ENCODE data around the gene ACOT13. TPM values are rescaled to one million over a fixed set of nuclear protein-coding genes. Genes with fewer than 3 reads are reported as not detected.
"Not testable (repeated sequence)": the region's sequence is repeated elsewhere in the genome, so short reads cannot be mapped to it uniquely, and the experiment has no call there.

The ACOT13 gene
- total RNA-seq, 4 donors from 2014 or later: 3.4 to 8.9 (median 6.8) TPM

GRCh38 chr6:24694198-24694597 lies 27.3 kb downstream of the ACOT13 start:
- Histone ChIP-seq H3K27ac (no peak overlapping the region), H3K4me1 (peaks cover 0 to under 1% (median 0%) of the 10 kb centered on the region in 3 donors), H3K9me3 (no peaks in the 10 kb centered on the region), H3K4me3 (no peak overlapping the region), H3K36me3 (peaks cover 0 to 10% of the 10 kb centered on the region in 2 donors), H3K27me3 (no peaks in the 10 kb centered on the region)
- TF ChIP-seq CTCF (IDR thresholded peaks at IDR 0.05): no peak
- TF ChIP-seq POLR2AphosphoS5 (IDR thresholded peaks at IDR 0.05): no peak
- TF ChIP-seq POLR2A (IDR thresholded peaks at IDR 0.05): no peak
- no peak for TF ChIP-seq EP300 (IDR thresholded peaks at IDR 0.05)
- ATAC-seq: no peak
- WGBS, 2 donors (ENCODE audit: low coverage in 1 of 2): 100% methylated on average over 1 of the region's 1 CpG

DNA sequence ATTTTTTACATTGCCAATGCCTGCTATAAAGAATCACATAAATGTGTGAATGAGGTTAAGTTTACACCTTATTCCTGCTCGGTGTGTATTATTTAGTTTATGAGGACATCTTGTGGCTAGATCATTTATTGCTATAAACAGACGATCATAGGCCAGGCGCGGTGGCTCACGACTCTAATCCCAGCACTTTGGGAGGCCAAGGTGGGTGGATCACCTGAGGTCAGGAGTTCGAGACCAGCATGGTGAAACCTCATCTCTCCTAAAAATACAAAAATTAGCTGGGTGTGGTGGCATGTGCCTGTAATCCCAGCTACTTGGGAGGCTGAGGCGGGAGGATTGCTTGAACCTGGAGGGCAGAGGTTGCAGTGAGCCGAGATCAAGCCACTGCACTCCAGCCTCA lies 28.8 kb downstream of the ACOT13 start:
- not testable (repeated sequence) for H3K27me3 ChIP-seq, H3K36me3 ChIP-seq, H3K4me3 ChIP-seq, H3K27ac ChIP-seq, H3K9me3 ChIP-seq
- 30% methylated on average over 7 to 8 of the region's 8 CpGs for WGBS, 2 donors (ENCODE audit: low coverage in 1 of 2)
- peak; percentile 69 for ATAC-seq
- H3K4me1 ChIP-seq: peaks cover 0 to 14% (median 0%) of the 10 kb centered on the region in 3 donors
- TF ChIP-seq CTCF (IDR thresholded peaks at IDR 0.05): peak; percentile 15 to 61 (median 57)

DNA sequence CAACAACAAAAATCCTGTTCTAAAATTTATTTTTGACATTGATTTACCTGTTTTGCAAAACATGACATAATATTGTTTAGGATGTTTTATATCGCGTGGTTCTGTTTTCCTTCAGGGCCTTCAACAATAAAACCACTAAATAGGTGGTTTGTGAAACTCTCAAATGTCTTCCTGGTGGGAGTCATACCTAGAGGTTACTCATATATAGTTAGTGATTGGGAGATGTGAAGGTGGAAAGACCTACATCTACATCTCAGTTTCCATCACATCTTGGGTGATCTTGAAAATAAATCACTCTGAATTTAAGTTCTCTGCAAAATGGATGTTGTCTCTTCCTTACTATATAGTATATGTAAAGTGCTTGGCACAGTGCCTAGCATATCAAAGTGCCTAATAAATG lies 29.2 kb downstream of the ACOT13 start:
- TF ChIP-seq CTCF (IDR thresholded peaks at IDR 0.05) (no peak), POLR2A (IDR thresholded peaks at IDR 0.05) (no peak), EP300 (IDR thresholded peaks at IDR 0.05) (no peak), POLR2AphosphoS5 (IDR thresholded peaks at IDR 0.05) (no peak)
- peaks cover 0 to 10% of the 10 kb centered on the region in 2 donors for H3K36me3 ChIP-seq
- H3K4me3 ChIP-seq: no peak overlapping the region
- H3K9me3 ChIP-seq: no peaks in the 10 kb centered on the region
- peaks cover 0 to 14% (median 0%) of the 10 kb centered on the region in 3 donors for H3K4me1 ChIP-seq
- H3K27me3 ChIP-seq: no peaks in the 10 kb centered on the region
- no peak overlapping the region for H3K27ac ChIP-seq
- WGBS, 2 donors (ENCODE audit: low coverage in 1 of 2): 87 to 100% methylated on average over 2 of the region's 2 CpGs
- no peak for ATAC-seq

DNA sequence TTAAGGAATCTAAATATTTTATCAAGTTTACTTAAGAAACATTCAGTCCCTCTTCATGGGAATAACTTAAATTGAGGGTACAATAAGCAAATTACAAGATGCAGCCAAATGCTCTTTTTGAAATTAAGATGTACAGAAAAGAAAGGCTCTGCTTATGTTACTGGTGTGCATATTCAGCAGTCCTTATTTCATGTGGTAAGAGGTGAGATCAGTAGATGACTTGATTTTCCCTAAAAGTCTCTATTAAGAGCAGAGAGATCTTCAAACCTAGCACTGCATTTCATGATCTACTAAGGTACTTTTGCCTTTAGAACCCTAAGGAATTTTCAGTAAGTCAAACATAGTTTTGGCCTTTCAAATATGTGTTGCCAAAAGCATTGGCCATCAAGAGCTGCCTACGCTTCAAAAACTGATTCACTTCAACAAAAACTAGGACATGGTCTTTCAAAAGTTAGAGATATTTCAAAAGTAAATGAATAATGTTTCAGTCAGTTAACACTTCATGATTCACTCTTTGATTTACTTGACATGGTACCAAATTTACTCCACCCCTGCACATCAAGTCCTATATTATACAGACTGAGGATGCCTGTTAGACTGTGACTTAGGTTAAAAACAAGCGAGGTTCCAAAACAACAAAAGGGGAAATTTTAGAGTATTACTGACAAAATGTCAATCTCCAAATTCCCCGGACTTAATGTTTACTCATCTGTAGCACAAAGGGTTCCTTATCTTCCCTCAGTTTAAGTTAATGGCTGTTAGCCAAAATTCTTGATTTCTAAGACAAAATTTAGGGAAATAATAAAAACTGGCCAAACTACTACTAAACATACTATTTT lies 32.9 kb downstream of the ACOT13 start:
- Histone ChIP-seq H3K4me3 (no peak overlapping the region), H3K9me3 (no peaks in the 10 kb centered on the region), H3K27me3 (no peaks in the 10 kb centered on the region), H3K36me3 (peaks cover 3 to 44% of the 10 kb centered on the region in 2 donors), H3K4me1 (peaks cover 0 to 21% (median 0%) of the 10 kb centered on the region in 3 donors), H3K27ac (peak overlapping the region in 2 of 4 donors; percentile 12 to 22)
- TF ChIP-seq CTCF (IDR thresholded peaks at IDR 0.05): no peak
- 46 to 72% methylated on average over 3 of the region's 3 CpGs for WGBS, 2 donors (ENCODE audit: low coverage in 1 of 2)
- ATAC-seq: no peak

DNA sequence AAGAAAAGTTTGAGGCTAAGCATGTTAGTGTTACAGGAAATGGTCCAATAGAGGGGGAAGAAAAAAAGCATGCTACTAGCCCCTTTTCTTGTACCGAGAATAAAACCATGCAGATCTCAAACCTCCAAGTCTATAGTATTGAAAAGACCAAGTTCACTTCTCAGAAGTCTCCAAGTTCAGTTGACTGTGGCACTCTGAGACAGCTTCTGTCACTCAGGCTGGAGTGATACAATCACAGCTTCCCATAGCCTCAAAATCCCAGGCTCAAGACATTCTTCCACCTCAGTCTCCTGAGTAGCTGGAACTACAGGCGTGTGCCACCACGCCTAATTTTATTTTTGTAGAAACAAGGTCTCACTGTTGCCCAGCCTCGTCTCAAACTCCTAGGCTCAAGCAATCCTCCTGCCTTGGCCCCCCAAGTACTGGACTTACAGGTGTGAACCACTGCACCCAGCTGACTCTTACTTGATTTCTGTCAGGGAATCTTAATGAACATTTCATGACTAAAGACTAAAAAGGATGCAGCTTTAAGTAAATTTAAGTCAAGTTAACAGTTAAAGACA lies 35.9 kb downstream of the ACOT13 start:
- Histone ChIP-seq H3K9me3 (no peaks in the 10 kb centered on the region), H3K36me3 (peaks cover 9 to 74% of the 10 kb centered on the region in 2 donors), H3K4me3 (no peak overlapping the region), H3K4me1 (peaks cover 0 to 21% (median 0%) of the 10 kb centered on the region in 3 donors), H3K27ac (no peak overlapping the region), H3K27me3 (no peaks in the 10 kb centered on the region)
- ATAC-seq: no peak
- TF ChIP-seq EP300 (IDR thresholded peaks at IDR 0.05): no peak
- TF ChIP-seq POLR2AphosphoS5 (IDR thresholded peaks at IDR 0.05): no peak
- no peak for TF ChIP-seq POLR2A (IDR thresholded peaks at IDR 0.05)
- TF ChIP-seq CTCF (IDR thresholded peaks at IDR 0.05): no peak
- 68 to 84% methylated on average over 2 of the region's 4 CpGs for WGBS, 2 donors (ENCODE audit: low coverage in 1 of 2)

Measured in gastroesophageal sphincter (tissue), 4 donors.